Measurements from ENCODE around the gene SCYL1.

Gene SCYL1

DNA sequence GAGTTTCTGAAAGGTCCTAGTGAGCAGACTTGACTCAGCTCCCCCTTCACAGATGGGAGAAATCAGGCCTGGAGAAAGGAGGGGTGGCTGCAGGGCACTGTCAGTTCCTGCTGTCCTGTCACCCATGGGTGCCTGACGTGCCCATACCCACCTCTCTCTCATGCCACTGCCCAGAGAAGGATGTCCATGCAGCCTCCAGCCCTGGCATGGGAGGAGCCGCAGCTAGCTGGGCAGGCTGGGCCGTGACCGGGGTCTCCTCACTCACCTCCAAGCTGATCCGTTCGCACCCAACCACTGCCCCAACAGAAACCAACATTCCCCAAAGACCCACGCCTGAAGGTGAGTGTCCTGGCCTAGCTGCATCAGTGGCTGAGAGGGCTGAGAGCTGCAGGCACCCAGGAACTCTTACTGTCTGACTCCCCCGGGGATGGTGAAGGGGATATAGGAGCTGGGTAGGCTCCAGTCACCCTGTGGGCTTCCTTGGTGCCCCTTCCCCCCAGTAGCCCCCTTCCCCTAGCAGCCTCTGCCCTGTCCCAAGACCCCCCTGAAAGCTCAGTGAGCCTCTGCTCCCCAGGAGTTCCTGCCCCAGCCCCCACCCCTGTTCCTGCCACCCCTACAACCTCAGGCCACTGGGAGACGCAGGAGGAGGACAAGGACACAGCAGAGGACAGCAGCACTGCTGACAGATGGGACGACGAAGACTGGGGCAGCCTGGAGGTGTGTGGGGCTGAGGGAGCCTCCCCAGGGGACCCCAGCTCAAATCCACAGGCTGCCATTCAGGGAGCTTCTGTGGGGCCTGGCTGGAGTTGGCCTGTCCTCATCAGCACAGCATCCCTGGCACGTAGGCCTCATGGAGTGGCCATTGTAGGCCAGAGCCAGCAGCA is 11.8 kb downstream of the SCYL1 start:
- Histone ChIP-seq H3K36me3 (ENCODE audit: control insufficient read depth, insufficient read depth, low read length) (peaks cover 9% of the 10 kb centered on the region), H3K9ac (ENCODE audit: low read length) (no peak overlapping the region)

DNA sequence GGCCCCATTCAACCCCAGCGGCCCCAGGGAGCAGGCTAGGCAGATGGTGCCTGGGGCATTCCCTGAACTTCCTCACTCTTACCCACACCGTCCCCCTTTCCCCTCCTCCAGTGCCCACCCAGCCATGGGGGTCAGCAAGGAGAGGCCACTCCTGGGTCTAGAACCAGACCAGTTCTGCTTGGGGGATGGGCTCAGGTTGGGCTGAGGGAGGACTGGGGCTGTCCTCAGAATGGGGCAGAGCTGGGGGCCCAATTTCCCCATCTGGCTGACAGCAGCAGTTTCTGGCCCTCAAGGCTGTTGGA is 12.4 kb downstream of the SCYL1 start:
- Histone ChIP-seq H3K4me1 (ENCODE audit: control insufficient read depth, insufficient read depth, low read length) (peaks cover 15% of the 10 kb centered on the region), H3K27me3 (ENCODE audit: control insufficient read depth, insufficient read depth, low read length) (no peaks in the 10 kb centered on the region), H3K4me3 (ENCODE audit: low read length) (no peak overlapping the region), H3K9ac (ENCODE audit: low read length) (no peak overlapping the region), H3K36me3 (ENCODE audit: control insufficient read depth, insufficient read depth, low read length) (peaks cover 6% of the 10 kb centered on the region), H3K9me3 (ENCODE audit: control insufficient read depth, low read length) (no peaks in the 10 kb centered on the region)

More for the DNA sequence above, 11.8 kb downstream of the SCYL1 start:
- no peaks in the 10 kb centered on the region for H3K9me3 ChIP-seq (ENCODE audit: control insufficient read depth, low read length)
- H3K27me3 ChIP-seq (ENCODE audit: control insufficient read depth, insufficient read depth, low read length): no peaks in the 10 kb centered on the region
- H3K4me1 ChIP-seq (ENCODE audit: control insufficient read depth, insufficient read depth, low read length): peaks cover 14% of the 10 kb centered on the region
- H3K4me3 ChIP-seq (ENCODE audit: low read length): no peak overlapping the region

DNA sequence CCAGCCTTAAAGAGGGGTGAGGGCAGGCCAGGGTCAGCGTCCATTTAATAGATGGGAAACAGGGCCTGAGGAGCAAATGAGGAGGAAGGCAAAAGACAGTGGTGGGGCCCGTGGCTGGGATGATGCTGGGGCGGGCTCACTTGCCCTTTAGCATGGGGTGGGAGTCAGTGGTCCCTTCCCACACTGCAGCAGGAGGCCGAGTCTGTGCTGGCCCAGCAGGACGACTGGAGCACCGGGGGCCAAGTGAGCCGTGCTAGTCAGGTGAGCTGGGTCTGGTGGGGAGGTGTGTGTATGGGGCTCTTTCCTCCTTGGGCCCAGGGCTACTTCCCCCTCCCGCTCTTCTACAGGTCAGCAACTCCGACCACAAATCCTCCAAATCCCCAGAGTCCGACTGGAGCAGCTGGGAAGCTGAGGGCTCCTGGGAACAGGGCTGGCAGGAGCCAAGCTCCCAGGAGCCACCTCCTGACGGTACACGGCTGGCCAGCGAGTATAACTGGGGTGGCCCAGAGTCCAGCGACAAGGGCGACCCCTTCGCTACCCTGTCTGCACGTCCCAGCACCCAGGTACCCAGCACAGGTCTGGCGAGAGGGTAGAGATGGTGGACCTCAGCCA is 12.8 kb downstream of the SCYL1 start:
- Histone ChIP-seq H3K4me3 (ENCODE audit: low read length) (no peak overlapping the region), H3K9ac (ENCODE audit: low read length) (no peak overlapping the region), H3K4me1 (ENCODE audit: control insufficient read depth, insufficient read depth, low read length) (peaks cover 15% of the 10 kb centered on the region), H3K36me3 (ENCODE audit: control insufficient read depth, insufficient read depth, low read length) (peaks cover 3% of the 10 kb centered on the region), H3K9me3 (ENCODE audit: control insufficient read depth, low read length) (no peaks in the 10 kb centered on the region), H3K27me3 (ENCODE audit: control insufficient read depth, insufficient read depth, low read length) (no peaks in the 10 kb centered on the region)

DNA sequence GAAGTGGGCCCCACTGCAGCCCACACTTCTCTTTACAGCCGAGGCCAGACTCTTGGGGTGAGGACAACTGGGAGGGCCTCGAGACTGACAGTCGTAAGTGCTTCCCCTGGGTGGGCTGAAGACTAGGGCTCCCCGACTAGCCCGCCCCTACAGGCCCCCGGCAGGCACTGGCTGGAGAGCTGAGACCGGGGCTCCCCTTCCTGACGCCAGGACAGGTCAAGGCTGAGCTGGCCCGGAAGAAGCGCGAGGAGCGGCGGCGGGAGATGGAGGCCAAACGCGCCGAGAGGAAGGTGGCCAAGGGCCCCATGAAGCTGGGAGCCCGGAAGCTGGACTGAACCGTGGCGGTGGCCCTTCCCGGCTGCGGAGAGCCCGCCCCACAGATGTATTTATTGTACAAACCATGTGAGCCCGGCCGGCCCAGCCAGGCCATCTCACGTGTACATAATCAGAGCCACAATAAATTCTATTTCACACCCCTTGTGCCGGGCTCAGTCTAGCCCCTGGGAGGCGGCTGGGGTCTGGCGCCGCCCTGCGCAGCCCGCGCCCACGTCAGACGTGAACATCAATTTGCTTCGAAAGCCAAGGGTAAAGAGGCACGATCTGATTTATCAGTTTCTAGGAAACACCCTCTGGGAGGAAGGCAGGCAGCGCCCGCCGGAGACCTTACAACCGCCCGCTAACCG is 13.5 kb downstream of the SCYL1 start:
- H3K4me1 ChIP-seq (ENCODE audit: control insufficient read depth, insufficient read depth, low read length): peaks cover 15% of the 10 kb centered on the region
- H3K4me3 ChIP-seq (ENCODE audit: low read length): no peak overlapping the region
- H3K27me3 ChIP-seq (ENCODE audit: control insufficient read depth, insufficient read depth, low read length): no peaks in the 10 kb centered on the region
- no peaks in the 10 kb centered on the region for H3K9me3 ChIP-seq (ENCODE audit: control insufficient read depth, low read length)
- H3K36me3 ChIP-seq (ENCODE audit: control insufficient read depth, insufficient read depth, low read length): no peaks in the 10 kb centered on the region
- H3K9ac ChIP-seq (ENCODE audit: low read length): no peak overlapping the region

DNA sequence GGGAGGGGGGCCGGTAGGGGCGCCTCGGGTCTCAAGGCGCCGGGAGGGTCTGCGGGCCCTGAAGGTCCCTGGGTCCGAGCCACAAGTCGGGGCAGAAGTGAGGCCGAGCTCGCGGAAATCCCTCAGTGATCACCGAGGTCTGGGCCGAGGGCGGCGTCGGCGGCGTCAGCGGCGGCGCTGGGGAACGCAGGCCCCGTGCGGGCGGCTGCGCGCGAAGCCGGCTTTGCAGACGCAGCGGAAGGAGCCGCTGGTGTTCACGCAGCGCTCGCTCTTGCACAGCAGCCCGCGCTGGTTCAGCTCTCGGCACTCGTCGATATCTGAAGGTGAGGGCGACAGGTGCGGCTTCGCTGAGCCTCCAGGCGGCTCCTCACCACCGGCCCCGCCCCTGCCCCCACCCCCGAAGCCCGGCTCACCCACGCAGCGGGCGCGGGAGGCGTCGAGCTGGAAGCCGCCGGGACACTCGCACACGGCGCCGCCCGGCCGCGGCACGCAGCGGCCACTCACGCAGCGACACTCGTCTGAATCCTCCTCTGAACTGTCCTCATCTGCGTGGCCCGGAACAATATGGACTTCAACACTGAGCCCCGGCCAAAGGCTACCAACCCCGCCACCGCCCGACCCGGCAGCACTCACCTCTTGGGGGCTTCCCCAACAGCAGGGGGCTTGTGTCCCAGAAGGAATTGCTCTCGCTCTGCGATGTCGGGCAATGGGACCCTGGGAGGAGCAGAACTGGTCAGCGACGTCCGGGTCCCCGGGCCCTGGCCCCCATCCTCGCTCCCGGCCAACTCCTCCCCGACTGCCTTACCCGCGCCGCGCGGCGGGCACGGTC is 14.2 kb downstream of the SCYL1 start:
- no peaks in the 10 kb centered on the region for H3K27me3 ChIP-seq (ENCODE audit: control insufficient read depth, insufficient read depth, low read length)
- peaks cover 15% of the 10 kb centered on the region for H3K4me1 ChIP-seq (ENCODE audit: control insufficient read depth, insufficient read depth, low read length)
- H3K4me3 ChIP-seq (ENCODE audit: low read length): no peak overlapping the region
- H3K9me3 ChIP-seq (ENCODE audit: control insufficient read depth, low read length): no peaks in the 10 kb centered on the region
- peak overlapping the region; percentile 59 for H3K9ac ChIP-seq (ENCODE audit: low read length)
- H3K36me3 ChIP-seq (ENCODE audit: control insufficient read depth, insufficient read depth, low read length): no peaks in the 10 kb centered on the region

DNA sequence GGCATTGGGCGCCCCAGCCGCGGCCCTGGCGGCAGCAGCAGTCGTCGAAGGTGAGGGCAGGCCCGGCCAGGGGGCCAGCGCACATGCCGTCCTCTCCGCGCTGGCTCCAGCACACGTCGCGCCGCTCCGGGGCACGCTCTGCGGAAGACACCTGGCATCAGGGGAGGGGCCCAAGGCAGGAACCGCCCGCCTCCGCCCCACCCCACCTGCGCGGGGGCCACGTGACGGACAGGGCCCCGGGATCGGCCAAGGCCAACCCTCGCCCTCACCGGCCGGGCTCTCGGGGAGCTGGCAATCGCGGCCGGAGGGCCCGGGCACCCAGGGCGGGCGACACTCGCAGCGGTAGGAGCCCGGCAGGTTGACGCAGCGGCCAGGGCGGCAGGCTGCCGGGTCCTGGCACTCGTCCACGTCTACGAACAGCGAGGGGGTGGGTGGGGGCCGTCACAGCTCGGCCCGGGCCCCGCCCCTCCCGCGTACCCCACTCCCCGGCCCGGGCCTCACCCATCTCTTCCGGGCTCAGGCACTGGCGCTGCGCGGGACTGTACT is 14.9 kb downstream of the SCYL1 start:
- Histone ChIP-seq H3K36me3 (ENCODE audit: control insufficient read depth, insufficient read depth, low read length) (no peaks in the 10 kb centered on the region), H3K9ac (ENCODE audit: low read length) (peak overlapping the region; percentile 59)

DNA sequence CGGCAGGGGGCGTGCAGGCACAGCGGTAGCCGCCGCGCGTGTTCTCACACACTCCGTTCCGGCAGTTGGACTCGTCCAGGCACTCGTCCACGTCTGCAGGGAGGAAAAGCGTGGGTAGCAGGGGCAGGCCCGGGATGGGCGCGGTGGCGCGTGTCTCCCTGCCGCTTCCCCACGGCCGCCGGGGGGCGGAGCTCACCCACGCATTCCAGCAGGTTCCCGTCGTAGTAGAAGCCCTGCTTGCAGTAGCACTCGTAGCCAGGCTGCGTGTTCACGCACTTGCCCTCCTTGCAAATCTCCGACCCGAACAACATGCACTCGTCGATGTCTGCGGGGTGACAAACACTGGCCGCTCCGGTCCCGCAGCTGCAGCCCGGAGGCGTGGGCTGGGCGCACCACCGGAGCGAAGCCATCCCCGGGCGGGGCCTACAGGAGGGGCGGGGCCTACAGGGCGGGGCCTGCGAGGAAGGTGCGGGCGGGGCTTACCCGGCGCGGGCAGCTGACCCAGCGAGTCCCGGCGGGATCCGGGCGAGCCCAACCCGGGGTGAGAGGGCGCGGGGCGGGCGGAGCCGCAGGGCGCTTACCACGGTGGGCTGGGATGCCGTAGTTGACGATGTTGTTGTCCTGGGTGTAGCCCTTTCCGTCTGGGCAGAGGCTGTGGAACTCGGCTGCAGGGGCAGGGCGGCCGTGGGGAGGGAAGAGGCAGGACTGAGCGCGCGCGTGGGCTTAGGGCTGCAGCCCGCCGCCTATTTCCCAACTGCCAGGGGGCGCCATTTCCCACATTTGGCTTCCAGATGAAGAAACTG is 15.6 kb downstream of the SCYL1 start:
- Histone ChIP-seq H3K4me3 (ENCODE audit: low read length) (peak overlapping the region; percentile 60), H3K9ac (ENCODE audit: low read length) (peak overlapping the region; percentile 59), H3K9me3 (ENCODE audit: control insufficient read depth, low read length) (no peaks in the 10 kb centered on the region), H3K36me3 (ENCODE audit: control insufficient read depth, insufficient read depth, low read length) (no peaks in the 10 kb centered on the region), H3K4me1 (ENCODE audit: control insufficient read depth, insufficient read depth, low read length) (peaks cover 18% of the 10 kb centered on the region), H3K27me3 (ENCODE audit: control insufficient read depth, insufficient read depth, low read length) (no peaks in the 10 kb centered on the region)

More for the DNA sequence above, 14.9 kb downstream of the SCYL1 start:
- Histone ChIP-seq H3K4me1 (ENCODE audit: control insufficient read depth, insufficient read depth, low read length) (peaks cover 15% of the 10 kb centered on the region), H3K9me3 (ENCODE audit: control insufficient read depth, low read length) (no peaks in the 10 kb centered on the region), H3K27me3 (ENCODE audit: control insufficient read depth, insufficient read depth, low read length) (no peaks in the 10 kb centered on the region), H3K4me3 (ENCODE audit: low read length) (no peak overlapping the region)

DNA sequence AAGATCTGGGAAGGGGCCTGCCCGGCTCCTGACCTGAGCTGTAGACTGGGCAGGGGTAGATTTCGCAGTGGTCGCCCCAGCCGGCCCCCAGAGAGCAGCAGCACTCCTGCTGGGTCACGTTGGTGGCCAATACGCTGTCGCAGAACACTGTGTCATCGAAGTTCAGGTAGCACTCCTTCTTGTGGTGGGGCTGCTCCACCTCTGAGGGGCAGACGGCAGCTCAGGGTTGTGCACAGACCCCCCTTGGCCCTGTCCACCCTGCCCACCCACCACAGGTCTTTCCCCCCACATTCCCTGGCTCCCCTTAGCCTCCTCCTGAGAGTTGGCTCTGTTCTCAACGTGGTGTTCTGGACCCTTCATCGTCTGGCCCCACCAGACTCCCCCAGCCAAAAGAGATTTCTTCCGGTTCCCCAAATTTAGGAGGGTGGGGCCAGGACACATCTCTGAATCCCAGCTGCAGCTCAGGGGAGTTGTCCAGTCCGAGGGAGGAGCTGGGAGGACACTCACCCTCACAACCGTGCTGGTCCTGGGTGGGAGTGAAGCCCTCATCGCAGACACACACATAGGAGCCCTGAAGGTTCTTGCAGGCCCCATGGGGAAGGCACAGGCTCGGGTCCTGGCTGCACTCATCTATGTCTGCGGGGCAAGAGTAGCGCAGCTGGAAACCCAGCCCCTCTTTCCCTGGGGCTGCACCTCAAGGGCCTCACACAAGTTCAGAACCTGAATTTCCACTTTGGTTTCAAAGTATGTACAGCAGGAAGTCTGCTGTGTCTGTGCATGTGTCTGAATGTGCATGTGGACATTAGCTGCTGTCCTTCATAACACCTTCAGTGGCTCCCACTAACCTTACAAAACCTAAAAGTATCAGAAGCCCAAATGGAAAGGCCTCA is 16.5 kb downstream of the SCYL1 start:
- Histone ChIP-seq H3K9ac (ENCODE audit: low read length) (peak overlapping the region; percentile 48), H3K4me1 (ENCODE audit: control insufficient read depth, insufficient read depth, low read length) (peaks cover 26% of the 10 kb centered on the region), H3K36me3 (ENCODE audit: control insufficient read depth, insufficient read depth, low read length) (no peaks in the 10 kb centered on the region), H3K27me3 (ENCODE audit: control insufficient read depth, insufficient read depth, low read length) (no peaks in the 10 kb centered on the region), H3K9me3 (ENCODE audit: control insufficient read depth, low read length) (no peaks in the 10 kb centered on the region), H3K4me3 (ENCODE audit: low read length) (peak overlapping the region; percentile 60)

DNA sequence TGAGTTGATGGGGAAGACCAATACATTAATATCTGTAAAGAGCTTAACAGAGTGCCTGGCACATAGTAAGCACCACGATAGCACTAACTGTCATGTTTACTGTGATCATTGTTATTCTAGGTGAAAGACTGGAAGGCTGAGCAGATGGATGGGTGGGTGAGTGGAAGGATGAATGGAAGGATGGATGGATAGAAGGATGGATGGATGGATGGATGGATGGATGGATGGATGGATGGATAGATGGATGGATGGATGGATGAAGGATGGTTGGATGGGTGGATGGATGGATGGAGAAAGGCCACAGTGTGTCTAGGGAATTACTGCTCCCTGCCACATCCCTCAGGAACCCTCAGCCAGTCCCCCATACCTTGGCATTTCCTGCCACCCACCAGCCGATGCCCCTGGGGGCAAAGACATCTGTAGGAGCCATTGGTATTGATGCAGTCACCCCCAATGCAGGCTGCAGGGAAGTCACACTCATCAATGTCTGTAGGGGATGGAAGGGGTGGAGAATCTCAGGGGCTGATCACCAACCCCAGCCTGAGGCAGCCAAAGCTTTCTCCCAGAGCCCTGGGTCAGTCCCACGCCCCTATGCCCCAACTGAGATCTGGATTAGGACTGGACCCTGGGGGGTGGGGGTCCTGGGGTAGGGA is 18.0 kb downstream of the SCYL1 start:
- no peak overlapping the region for H3K9ac ChIP-seq (ENCODE audit: low read length)
- H3K4me3 ChIP-seq (ENCODE audit: low read length): no peak overlapping the region
- H3K27me3 ChIP-seq (ENCODE audit: control insufficient read depth, insufficient read depth, low read length): no peaks in the 10 kb centered on the region
- peaks cover 29% of the 10 kb centered on the region for H3K4me1 ChIP-seq (ENCODE audit: control insufficient read depth, insufficient read depth, low read length)
- no peaks in the 10 kb centered on the region for H3K9me3 ChIP-seq (ENCODE audit: control insufficient read depth, low read length)
- H3K36me3 ChIP-seq (ENCODE audit: control insufficient read depth, insufficient read depth, low read length): no peaks in the 10 kb centered on the region

DNA sequence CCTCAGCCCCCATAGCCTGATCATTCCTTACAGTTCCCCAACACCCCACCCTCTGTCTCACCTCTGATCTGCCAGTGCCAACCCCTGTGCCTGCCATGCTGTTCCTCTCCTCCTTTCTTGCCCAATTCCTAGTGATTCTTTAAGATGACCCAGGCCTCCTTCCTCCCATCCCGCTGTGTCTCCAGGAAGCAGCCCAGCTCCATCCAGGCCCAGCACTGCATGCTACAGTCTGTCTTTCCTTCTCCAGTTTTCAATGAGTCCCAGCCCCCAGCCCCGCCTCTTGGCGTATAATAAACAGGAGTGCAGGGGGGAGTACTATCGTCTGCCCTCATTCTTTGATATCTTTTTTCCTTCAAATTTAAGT is 21.0 kb downstream of the SCYL1 start:
- Histone ChIP-seq H3K4me1 (ENCODE audit: control insufficient read depth, insufficient read depth, low read length) (peaks cover 23% of the 10 kb centered on the region), H3K4me3 (ENCODE audit: low read length) (peak overlapping the region; percentile 22), H3K9me3 (ENCODE audit: control insufficient read depth, low read length) (no peaks in the 10 kb centered on the region), H3K9ac (ENCODE audit: low read length) (peak overlapping the region; percentile 59), H3K27me3 (ENCODE audit: control insufficient read depth, insufficient read depth, low read length) (no peaks in the 10 kb centered on the region), H3K36me3 (ENCODE audit: control insufficient read depth, insufficient read depth, low read length) (no peaks in the 10 kb centered on the region)
